K562 (cell line): Measurements from ENCODE around the gene SLC39A11. TPM values are rescaled to one million over a fixed set of nuclear protein-coding genes. Genes with fewer than 3 reads are reported as not detected.

Source experiments
- ATAC-seq: fragments of 200-7000 bp; cut with Tn5 transposase; 3 replicates; pipeline ENCODE4 v1.9.1; 2020; ENCODE audit warnings: moderate library complexity
- BruUV-seq: library from RNA; stranded (reverse); fragments of 400-500 nt; replicated peaks from 2 replicates; lab custom pipeline; 2021; lab: Mats Ljungman, UMichigan
- CTCF ChIA-PET: fragments of 300-600 bp; formaldehyde crosslinking; extraction: SDS; loops from one replicate; lab custom pipeline; 2021; ENCODE audit warnings: low intra/inter-chr PET ratio; lab: Yijun Ruan, JAX
- POLR2A ChIA-PET: fragments of 300-600, 350-650 bp; sonication (Branson Sonifier 250); formaldehyde crosslinking; extraction: SDS; loops from one replicate; lab custom pipeline; 2021; ENCODE audit warnings: antibody characterized with exemption, inconsistent platforms; lab: Yijun Ruan, JAX
- DNase-seq, 4 experiments: peaks; one replicate each; pipeline versions ENCODE4 v3.0.0 to v3.0.0-alpha.2; 2011 to 2018; ENCODE audit warnings: low spot score in 3 of 4, mixed read lengths in 3 of 4; ENCODE audit errors: extremely low read depth in 1 of 4
- FAIRE-seq: peaks from 2 replicates; lab custom pipeline; 2011; peaks lifted over from hg19 to GRCh38; lab: Jason Lieb, UNC
- H2AFZ ChIP-seq: 2 replicates; pipeline ENCODE4 v1.6.0; 2011; ENCODE audit warnings: low read depth, low read length, control low read depth, inconsistent platforms
- H3K27ac ChIP-seq: fragments of 200-600 bp; 3 replicates; pipeline ENCODE4 v1.8.0; 2011; ENCODE audit warnings: low read depth, mild to moderate bottlenecking, control low read depth, inconsistent platforms, low read length, moderate library complexity, mixed read lengths; ENCODE audit errors: extremely low read depth
- H3K27me3 ChIP-seq, 2 experiments: fragments of 300-600 bp in 1 of 2; 2 replicates in 1 of 2; 3 replicates in 1 of 2; pipeline versions ENCODE4 v1.6.0 to v1.8.0; 2011; ENCODE audit warnings: inconsistent platforms in 2 of 2, low read length in 2 of 2, mild to moderate bottlenecking in 1 of 2, mixed read lengths in 1 of 2, moderate library complexity in 1 of 2; ENCODE audit not compliant: control insufficient read depth in 2 of 2, insufficient read depth in 2 of 2
- H3K36me3 ChIP-seq: fragments of 300-600 bp; 3 replicates; pipeline ENCODE4 v1.8.0; 2011; ENCODE audit warnings: mild to moderate bottlenecking, low read length, inconsistent platforms; ENCODE audit not compliant: control insufficient read depth, insufficient read depth
- H3K4me1 ChIP-seq, 2 experiments: fragments of 200-600 bp in 1 of 2; replicated peaks in 1 of 2; 2 replicates in 1 of 2; 3 replicates in 1 of 2; pipeline versions ENCODE4 v1.5.1 to v1.8.0; 2011; ENCODE audit warnings: inconsistent platforms in 2 of 2, low read length in 2 of 2, mild to moderate bottlenecking in 1 of 2, mixed read lengths in 1 of 2, moderate library complexity in 1 of 2; ENCODE audit not compliant: control insufficient read depth in 2 of 2, insufficient read depth in 2 of 2
- H3K4me2 ChIP-seq: 2 replicates; pipeline ENCODE4 v1.6.1; 2011; ENCODE audit warnings: low read length, control low read depth, inconsistent platforms, mixed read lengths; ENCODE audit not compliant: insufficient read depth
- H3K4me3 ChIP-seq: fragments of 200-600 bp; sonication (generic), shearing (Covaris generic); 2 replicates; pipeline ENCODE4 v1.5.1; 2016; ENCODE audit warnings: control low read depth, inconsistent platforms
- H3K79me2 ChIP-seq: fragments of 200-600 bp; 3 replicates; pipeline ENCODE4 v1.8.0; 2011; ENCODE audit warnings: low read length, inconsistent platforms; ENCODE audit not compliant: control insufficient read depth, insufficient read depth
- H3K9ac ChIP-seq, 2 experiments: 2 replicates each; pipeline versions ENCODE4 v1.6.0 to v1.6.1; 2011; ENCODE audit warnings: low read depth in 2 of 2, low read length in 2 of 2, control low read depth in 1 of 2, inconsistent platforms in 1 of 2, mild to moderate bottlenecking in 1 of 2, mixed read lengths in 1 of 2; ENCODE audit not compliant: insufficient read depth in 1 of 2
- H3K9me1 ChIP-seq: one replicate; pipeline ENCODE4 v1.6.0; 2011; ENCODE audit warnings: inconsistent platforms, mild to moderate bottlenecking, low read length, moderate library complexity; ENCODE audit not compliant: control insufficient read depth, insufficient read depth
- H3K9me3 ChIP-seq: replicated peaks from 2 replicates; pipeline ENCODE4 v1.5.1; 2011; ENCODE audit warnings: low read depth, low read length, inconsistent platforms; ENCODE audit not compliant: control insufficient read depth, insufficient read depth
- H4K20me1 ChIP-seq: replicated peaks from 2 replicates; pipeline ENCODE4 v1.6.1; 2011; ENCODE audit warnings: low read length, inconsistent platforms, mixed read lengths; ENCODE audit not compliant: control insufficient read depth, insufficient read depth
- CHD2 ChIP-seq: IDR thresholded peaks from 2 replicates; pipeline ENCODE4 v1.6.1; 2011; ENCODE audit warnings: low read depth, low read length
- FUS ChIP-seq: fragments of 200-400 bp; formaldehyde crosslinking; optimal IDR thresholded peaks from 2 replicates; pipeline ENCODE3; 2017; ENCODE audit warnings: low read depth, low read length
- JUND ChIP-seq, 2 experiments: IDR thresholded peaks; 2 replicates in 1 of 2; 3 replicates in 1 of 2; pipeline ENCODE4 v1.6.1; 2011; ENCODE audit warnings: borderline replicate concordance in 2 of 2, low read depth in 2 of 2, low read length in 2 of 2, improper control_type of control experiment in 1 of 2, missing biosample characterization in 1 of 2, missing genetic modification characterization in 1 of 2, missing genetic modification reagents in 1 of 2
- LARP7 ChIP-seq: fragments of 450-650 bp; IDR thresholded peaks from 2 replicates; pipeline ENCODE4 v1.6.1; 2016
- STAT5A ChIP-seq: IDR thresholded peaks from 2 replicates; pipeline ENCODE4 v1.6.1; 2012; ENCODE audit warnings: low read length, inconsistent platforms, borderline replicate concordance
- TCF3 ChIP-seq: sonication (generic); formaldehyde crosslinking; IDR thresholded peaks from 2 replicates; pipeline ENCODE4 v1.4.0; 2020; ENCODE audit warnings: mild to moderate bottlenecking, missing genetic modification reagents
- ZSCAN32 ChIP-seq: fragments of 450-650 bp; formaldehyde crosslinking; IDR thresholded peaks from 2 replicates; pipeline ENCODE4 v1.4.0; 2020; ENCODE audit warnings: mild to moderate bottlenecking, moderate library complexity
- WGBS: fragments of 100-300 bp; shearing (Covaris generic); methylation state at CpG from one replicate; pipeline ENCODE4 v1.1.6; 2016; ENCODE audit warnings: low coverage, mixed read lengths; ENCODE audit not compliant: insufficient coverage; ENCODE audit errors: missing lambda C conversion rate; 5-methylcytosine and 5-hydroxymethylcytosine counted together
- in situ Hi-C: fragments of 300-500 bp; cut with MboI; formaldehyde crosslinking; loops from 4 replicates; pipeline ENCODE4 v1.15.0; 2018; ENCODE audit warnings: inconsistent platforms, mixed read lengths
- intact Hi-C: fragments of 100-400 bp; cut with micrococcal nuclease; formaldehyde crosslinking; loops from 2 replicates; pipeline ENCODE4 v1.14.2; 2022
- polyA plus RNA-seq, 8 experiments: library from polyadenylated mRNA; depleted of rRNA in 4 of 8; stranded (reverse) in 5 of 8; unstranded in 3 of 8; fragments of >200 nt; fragmentation: Nextera tagmentation in 2 of 8; fragmentation: Illumina TruSeq in 1 of 8; extraction: Ambion mirVana in 2 of 8; extraction: Trizol in 1 of 8; gene quantifications; 2 replicates each; pipeline versions ENCODE4 v1.2.1 to v1.2.3, GENCODE V29; 2011 to 2014; ENCODE audit warnings: inconsistent platforms in 1 of 8, missing spikeins in 1 of 8
- total RNA-seq, 7 experiments: library from RNA; depleted of rRNA in 6 of 7; stranded (reverse); fragments of >200 nt in 6 of 7; fragmentation: Illumina TruSeq in 2 of 7; extraction: Trizol in 2 of 7; gene quantifications; 2 replicates each; pipeline versions ENCODE4 v1.2.1 to v1.2.3, GENCODE V29; 2011 to 2021; ENCODE audit warnings: low replicate concordance in 1 of 7
- TF ChIP-seq, protein P1 (sequence below): fragments of 250-450 bp; sonication (Bioruptor Pico); IDR thresholded peaks from 2 replicates; pipeline ENCODE4 v1.5.0; 2020; ENCODE audit warnings: mild to moderate bottlenecking, borderline replicate concordance
- TF ChIP-seq, protein P2 (sequence below): fragments of 250-450 bp; sonication (Bioruptor Pico); IDR thresholded peaks from 2 replicates; pipeline ENCODE4 v1.5.0; 2020; ENCODE audit warnings: mild to moderate bottlenecking

Gene SLC39A11
- total and polyA plus RNA-seq, 9 of the 15 experiments (the other 6 are each of a cell fraction or from before 2014, with no cell fraction given), result 10.5 to 26.4 (median 13.4) TPM

DNA sequence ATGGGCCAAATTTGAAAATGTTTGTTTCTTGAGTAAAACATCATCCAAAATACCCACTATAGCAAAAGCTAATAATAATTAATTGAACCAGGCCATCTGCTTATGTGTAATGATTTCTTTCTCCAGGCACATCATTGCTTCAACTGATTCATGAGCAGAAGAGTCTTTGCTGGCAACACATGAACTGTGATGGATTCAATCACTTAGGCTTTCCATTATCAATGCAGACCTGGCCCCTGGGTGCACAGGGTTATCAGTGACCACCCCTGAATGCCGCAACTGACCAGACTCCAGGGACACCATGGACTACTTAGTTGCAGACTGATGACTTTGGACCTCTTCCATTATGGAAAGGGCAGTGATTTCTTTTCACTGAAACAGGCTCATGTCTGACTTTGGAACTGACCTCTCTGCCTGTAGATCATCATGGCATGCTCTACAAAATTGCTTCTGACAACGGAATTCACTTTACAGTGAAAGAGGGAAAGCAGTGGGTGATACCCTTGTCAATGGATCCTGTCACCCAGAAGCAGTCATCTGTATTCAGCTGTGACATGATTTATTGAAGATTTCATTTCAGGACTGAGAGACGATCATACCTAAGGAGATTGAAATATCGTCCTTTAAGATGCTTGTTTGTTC is 448.8 kb downstream of the SLC39A11 start:
- in situ Hi-C loops (no loop called here), intact Hi-C loops (no loop called here)
- ATAC-seq, result no peak
- ChIA-PET CTCF (no interaction called here), POLR2A (no interaction called here)
- BruUV-seq, result no TSS peak
- no peak for TF ChIP-seq STAT5A
- no peak for TF ChIP-seq JUND (IDR thresholded peaks at IDR 0.05; ENCODE audit: borderline replicate concordance, low read depth, low read length)
- no peak for TF ChIP-seq JUND (tag; IDR thresholded peaks at IDR 0.05; ENCODE audit: borderline replicate concordance, low read depth, low read length)
- no peak for TF ChIP-seq LARP7
- no peaks in the 10 kb centered on the region for H3K79me2 ChIP-seq
- H3K27me3 ChIP-seq, result peaks cover 21 to 37% of the 10 kb centered on the region in 2 experiments
- no peaks in the 10 kb centered on the region for H4K20me1 ChIP-seq
- no peak overlapping the region for H3K27ac ChIP-seq
- H3K4me2 ChIP-seq, result no peak overlapping the region
- DNase-seq, result no peak
- no peaks in the 10 kb centered on the region for H3K9me1 ChIP-seq
- H2AFZ ChIP-seq, result no peak overlapping the region
- FAIRE-seq, result no peak
- H3K9me3 ChIP-seq, result no peaks in the 10 kb centered on the region
- whole genome bisulfite sequencing, result 4% methylated on average over 4 of the region's 4 CpGs
- no peaks in the 10 kb centered on the region for H3K4me1 ChIP-seq
- no peak overlapping the region for H3K9ac ChIP-seq
- H3K4me3 ChIP-seq, result no peak overlapping the region
- no peaks in the 10 kb centered on the region for H3K36me3 ChIP-seq

DNA sequence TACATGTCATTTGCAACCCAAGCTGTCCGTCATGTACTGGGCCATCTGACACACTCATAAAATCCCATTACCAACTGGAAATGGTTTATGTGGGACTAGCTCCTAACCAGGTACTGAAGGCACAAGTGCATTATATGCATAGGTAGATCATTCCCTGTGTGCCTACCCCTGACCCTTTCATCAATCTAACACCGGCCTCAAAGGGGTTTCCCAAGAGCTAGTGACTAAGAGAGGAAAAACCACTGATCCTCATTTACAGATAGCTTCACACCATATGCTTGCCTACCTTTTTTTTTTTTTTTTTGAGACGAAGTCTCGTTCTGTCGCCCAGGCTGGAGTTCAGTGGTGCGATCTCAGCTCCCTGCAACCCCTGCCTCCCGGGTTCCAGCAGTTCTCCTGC is 449.8 kb downstream of the SLC39A11 start:
- in situ Hi-C loops, result no loop called here
- H2AFZ ChIP-seq, result no peak overlapping the region
- no peak overlapping the region for H3K9ac ChIP-seq
- CTCF ChIA-PET, result no interaction called here
- intact Hi-C loops, result no loop called here
- ATAC-seq (no peak), DNase-seq (no peak), FAIRE-seq (no peak)
- no peaks in the 10 kb centered on the region for H3K4me1 ChIP-seq
- H3K4me2 ChIP-seq, result no peak overlapping the region
- peaks cover 26 to 47% of the 10 kb centered on the region in 2 experiments for H3K27me3 ChIP-seq
- no peaks in the 10 kb centered on the region for H3K79me2 ChIP-seq
- H3K9me3 ChIP-seq, result no peaks in the 10 kb centered on the region
- H3K27ac ChIP-seq, result no peak overlapping the region
- WGBS, result 6% methylated on average over 5 of the region's 7 CpGs
- BruUV-seq, result no TSS peak
- H4K20me1 ChIP-seq, result no peaks in the 10 kb centered on the region
- H3K36me3 ChIP-seq, result no peaks in the 10 kb centered on the region
- H3K9me1 ChIP-seq, result no peaks in the 10 kb centered on the region
- POLR2A ChIA-PET, result interaction anchor here (0.8 to 1.3 kb wide), 3 partner anchors 13 to 41 kb away, joined by 3 to 7 read pairs (median 3); no protein-coding TSS in a partner anchor
- H3K4me3 ChIP-seq, result no peak overlapping the region
- no peak for TF ChIP-seq FUS
- TF ChIP-seq TCF3, result no peak
- TF ChIP-seq, protein P1, sequence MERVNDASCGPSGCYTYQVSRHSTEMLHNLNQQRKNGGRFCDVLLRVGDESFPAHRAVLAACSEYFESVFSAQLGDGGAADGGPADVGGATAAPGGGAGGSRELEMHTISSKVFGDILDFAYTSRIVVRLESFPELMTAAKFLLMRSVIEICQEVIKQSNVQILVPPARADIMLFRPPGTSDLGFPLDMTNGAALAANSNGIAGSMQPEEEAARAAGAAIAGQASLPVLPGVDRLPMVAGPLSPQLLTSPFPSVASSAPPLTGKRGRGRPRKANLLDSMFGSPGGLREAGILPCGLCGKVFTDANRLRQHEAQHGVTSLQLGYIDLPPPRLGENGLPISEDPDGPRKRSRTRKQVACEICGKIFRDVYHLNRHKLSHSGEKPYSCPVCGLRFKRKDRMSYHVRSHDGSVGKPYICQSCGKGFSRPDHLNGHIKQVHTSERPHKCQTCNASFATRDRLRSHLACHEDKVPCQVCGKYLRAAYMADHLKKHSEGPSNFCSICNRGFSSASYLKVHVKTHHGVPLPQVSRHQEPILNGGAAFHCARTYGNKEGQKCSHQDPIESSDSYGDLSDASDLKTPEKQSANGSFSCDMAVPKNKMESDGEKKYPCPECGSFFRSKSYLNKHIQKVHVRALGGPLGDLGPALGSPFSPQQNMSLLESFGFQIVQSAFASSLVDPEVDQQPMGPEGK (CRISPR knock-in tag), result no peak
- no peak for TF ChIP-seq ZSCAN32 (CRISPR knock-in tag)
- TF ChIP-seq, protein P2, sequence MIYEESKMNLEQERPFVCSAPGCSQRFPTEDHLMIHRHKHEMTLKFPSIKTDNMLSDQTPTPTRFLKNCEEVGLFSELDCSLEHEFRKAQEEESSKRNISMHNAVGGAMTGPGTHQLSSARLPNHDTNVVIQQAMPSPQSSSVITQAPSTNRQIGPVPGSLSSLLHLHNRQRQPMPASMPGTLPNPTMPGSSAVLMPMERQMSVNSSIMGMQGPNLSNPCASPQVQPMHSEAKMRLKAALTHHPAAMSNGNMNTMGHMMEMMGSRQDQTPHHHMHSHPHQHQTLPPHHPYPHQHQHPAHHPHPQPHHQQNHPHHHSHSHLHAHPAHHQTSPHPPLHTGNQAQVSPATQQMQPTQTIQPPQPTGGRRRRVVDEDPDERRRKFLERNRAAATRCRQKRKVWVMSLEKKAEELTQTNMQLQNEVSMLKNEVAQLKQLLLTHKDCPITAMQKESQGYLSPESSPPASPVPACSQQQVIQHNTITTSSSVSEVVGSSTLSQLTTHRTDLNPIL, result no peak
- no peak for TF ChIP-seq CHD2
